Aorta (tissue), 5 donors: ENCODE data around the gene BAZ1A. TPM values are rescaled to one million over a fixed set of nuclear protein-coding genes. Genes with fewer than 3 reads are reported as not detected.
A peak's percentile ranks its signal among the peaks of the same experiment; 100 is the strongest.

Source experiments
- ATAC-seq: fragments of 200-7000 bp; cut with Tn5 transposase; one replicate; pipeline ENCODE4 v1.9.1; 2022; ENCODE audit warnings: moderate library complexity; ENCODE audit not compliant: low FRiP score
- DNase-seq, 2 donors: peaks; one replicate each; pipeline ENCODE4 v3.0.0-alpha.2; 2020
- H3K27ac ChIP-seq, 2 donors: one replicate each; pipeline ENCODE4 v1.5.1; 2013; ENCODE audit warnings: low read length in 2 of 2, mild to moderate bottlenecking in 2 of 2, moderate library complexity in 2 of 2, control low read depth in 1 of 2, inconsistent platforms in 1 of 2, low read depth in 1 of 2
- H3K27me3 ChIP-seq, 2 donors: one replicate each; pipeline ENCODE4 v1.6.1; 2013; ENCODE audit warnings: control low read depth in 1 of 2, low read length in 1 of 2, mild to moderate bottlenecking in 1 of 2, moderate library complexity in 1 of 2; ENCODE audit not compliant: insufficient read depth in 2 of 2, control insufficient read depth in 1 of 2
- H3K36me3 ChIP-seq, 2 donors: one replicate each; pipeline ENCODE4 v1.6.1; 2013; ENCODE audit warnings: control low read depth in 1 of 2, low read length in 1 of 2, mild to moderate bottlenecking in 1 of 2; ENCODE audit not compliant: insufficient read depth in 2 of 2, control insufficient read depth in 1 of 2
- H3K4me1 ChIP-seq, 2 donors: one replicate each; pipeline ENCODE4 v1.6.1; 2013; ENCODE audit warnings: low read length in 2 of 2, control low read depth in 1 of 2, mild to moderate bottlenecking in 1 of 2, moderate library complexity in 1 of 2; ENCODE audit not compliant: insufficient read depth in 2 of 2, control insufficient read depth in 1 of 2
- H3K4me3 ChIP-seq, 2 donors: one replicate each; pipeline ENCODE4 v1.5.1; 2013; ENCODE audit warnings: low read length in 2 of 2, control low read depth in 1 of 2, mild to moderate bottlenecking in 1 of 2
- H3K9me3 ChIP-seq: one replicate; pipeline ENCODE4 v1.6.1; 2013; ENCODE audit warnings: mild to moderate bottlenecking, low read length; ENCODE audit not compliant: control insufficient read depth
- WGBS, 2 donors: extraction: QIAGEN DNeasy Blood & Tissue Kit; methylation state at CpG; one replicate each; pipeline ENCODE4 v1.1.7; 2013; 5-methylcytosine and 5-hydroxymethylcytosine counted together
- intact Hi-C, 2 donors: fragments of 100-400 bp; cut with DNase I; formaldehyde crosslinking; loops; one replicate each; pipeline versions ENCODE4 v1.14.2 to v1.15.0; 2022
- polyA plus RNA-seq, 2 donors: library from polyadenylated mRNA; stranded (reverse); fragments of 200-250 nt; gene quantifications; one replicate each; pipeline ENCODE4 v1.2.3, GENCODE V29; 2013
- total RNA-seq, 2 donors: library from RNA; stranded (reverse); fragmentation: NEBNext Ultra II Directional; extraction: Animal tissue kit (Norgen Biotek cat#: 25700); gene quantifications; one replicate each; pipeline ENCODE4 v1.2.1, GENCODE V29; 2021
- donor health status: healthy with polysubstance abuse.
- donor health status: Bipolar disorder and iron deficiency.
- donor health status: DM: no; HTN: no; CAD: no.
- donor health status: DM: no; HTN: no; CAD: no.
- donor health status: DM: yes; HTN: yes; CAD: no.

The BAZ1A gene
- total and polyA plus RNA-seq, 4 donors, result 9.1 to 26.6 (median 22.1) TPM

DNA sequence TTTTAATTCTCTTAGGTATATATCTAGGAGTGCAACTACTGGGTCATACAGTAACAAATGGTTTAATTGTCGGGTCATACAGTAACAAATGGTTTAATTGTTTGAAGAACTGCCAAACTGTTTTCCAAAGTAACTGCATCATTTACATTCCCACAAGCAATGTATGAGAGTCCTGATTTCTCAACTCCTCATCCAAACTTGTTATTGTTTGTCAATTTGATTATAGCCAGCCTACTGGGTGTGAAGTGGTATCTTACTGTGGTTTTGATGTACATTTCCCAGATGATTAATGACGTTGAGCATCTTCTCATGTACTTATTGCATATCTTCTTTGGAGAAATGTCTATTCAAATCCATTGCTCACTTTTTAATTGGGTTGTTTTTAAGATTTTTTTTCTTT lies 93.1 kb downstream of the BAZ1A start:
- Histone ChIP-seq H3K9me3 (no peaks in the 10 kb centered on the region), H3K4me3 (no peak overlapping the region), H3K27me3 (no peaks in the 10 kb centered on the region), H3K36me3 (peaks cover 0 to 2% of the 10 kb centered on the region in 2 donors), H3K27ac (no peak overlapping the region), H3K4me1 (no peaks in the 10 kb centered on the region)
- intact Hi-C loops, result no loop called here
- WGBS, 2 donors, result 92 to 93% methylated on average over 2 of the region's 2 CpGs
- ATAC-seq, result no peak
- no peak for DNase-seq

- intact Hi-C loops, result no loop called here
- peak in 1 of 2 donors; percentile 50 for DNase-seq
- Histone ChIP-seq H3K27ac (no peak overlapping the region), H3K4me1 (no peaks in the 10 kb centered on the region), H3K4me3 (no peak overlapping the region), H3K36me3 (peaks cover 0 to 2% of the 10 kb centered on the region in 2 donors), H3K9me3 (no peaks in the 10 kb centered on the region), H3K27me3 (no peaks in the 10 kb centered on the region)
- no peak for ATAC-seq
- 94 to 100% methylated on average over 1 of the region's 1 CpG for WGBS, 2 donors
Measured at GRCh38 chr14:34781242-34781641, 93.9 kb downstream of the BAZ1A start.

- Histone ChIP-seq H3K4me3 (no peak overlapping the region), H3K27me3 (no peaks in the 10 kb centered on the region), H3K27ac (no peak overlapping the region), H3K4me1 (no peaks in the 10 kb centered on the region), H3K9me3 (no peaks in the 10 kb centered on the region), H3K36me3 (peaks cover 0 to 1% of the 10 kb centered on the region in 2 donors)
- ATAC-seq (no peak), DNase-seq (no peak)
- intact Hi-C loops, result no loop called here
Measured at GRCh38 chr14:34780646-34781045, 94.5 kb downstream of the BAZ1A start.

DNA sequence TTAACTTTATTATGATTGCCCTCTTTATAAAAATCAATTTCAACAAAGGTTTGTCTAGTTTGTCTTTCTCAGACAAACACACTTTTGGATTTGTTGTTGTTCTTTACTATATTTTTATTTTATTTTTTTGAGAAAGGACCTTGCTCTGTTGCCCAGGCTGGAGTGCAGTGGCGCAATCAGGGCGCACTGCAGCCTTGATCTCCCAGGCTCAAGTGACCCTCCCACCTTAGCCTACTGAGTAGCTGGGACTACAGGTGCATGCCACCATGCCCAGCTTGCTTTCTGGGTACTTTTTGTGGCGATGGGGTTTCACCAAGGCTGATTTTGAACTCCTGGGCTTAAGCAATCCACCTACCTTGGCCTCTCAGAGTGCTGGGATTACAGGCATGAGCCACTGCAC lies 96.4 kb downstream of the BAZ1A start:
- Histone ChIP-seq H3K9me3 (no peaks in the 10 kb centered on the region), H3K36me3 (no peaks in the 10 kb centered on the region), H3K27ac (no peak overlapping the region), H3K27me3 (no peaks in the 10 kb centered on the region), H3K4me1 (no peaks in the 10 kb centered on the region), H3K4me3 (no peak overlapping the region)
- intact Hi-C loops, result no loop called here
- WGBS, 2 donors, result 96 to 98% methylated on average over 3 of the region's 3 CpGs
- ATAC-seq, result no peak
- DNase-seq, result no peak

- no peaks in the 10 kb centered on the region for H3K27me3 ChIP-seq
- ATAC-seq (no peak), DNase-seq (no peak)
- H3K27ac ChIP-seq, result no peak overlapping the region
- H3K4me3 ChIP-seq, result no peak overlapping the region
- no peaks in the 10 kb centered on the region for H3K36me3 ChIP-seq
- intact Hi-C loops, result no loop called here
- no peaks in the 10 kb centered on the region for H3K4me1 ChIP-seq
- no peaks in the 10 kb centered on the region for H3K9me3 ChIP-seq
- WGBS, 2 donors, result 94 to 95% methylated on average over 1 of the region's 1 CpG
Measured at GRCh38 chr14:34776611-34777010, 98.5 kb downstream of the BAZ1A start.

GRCh38 chr14:34775922-34776321 lies 99.2 kb downstream of the BAZ1A start:
- H3K36me3 ChIP-seq, result peaks cover 0 to under 1% of the 10 kb centered on the region in 2 donors
- DNase-seq, result no peak
- H3K27ac ChIP-seq, result no peak overlapping the region
- 94 to 96% methylated on average over 4 of the region's 4 CpGs for WGBS, 2 donors
- H3K4me1 ChIP-seq, result no peaks in the 10 kb centered on the region
- intact Hi-C loops, result no loop called here
- ATAC-seq, result no peak
- no peaks in the 10 kb centered on the region for H3K9me3 ChIP-seq
- no peaks in the 10 kb centered on the region for H3K27me3 ChIP-seq
- no peak overlapping the region for H3K4me3 ChIP-seq

DNA sequence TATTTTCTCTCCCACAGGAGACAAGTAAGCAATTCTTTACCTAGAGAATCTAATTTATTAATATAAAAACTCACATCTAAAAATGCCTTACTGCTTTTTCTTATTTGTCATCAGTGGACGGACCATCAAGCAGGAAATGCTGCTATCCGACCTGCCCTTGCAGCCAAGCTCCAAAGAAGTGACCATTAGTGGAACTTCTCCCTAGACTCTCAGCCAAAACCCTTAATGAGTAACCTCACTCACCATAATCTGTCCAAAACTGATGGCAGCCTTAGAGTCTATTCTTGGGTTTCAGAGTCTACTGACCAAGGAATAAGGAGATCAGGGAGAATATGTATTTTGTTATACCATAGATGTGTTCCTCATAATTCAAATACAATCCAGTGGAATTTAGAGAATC lies 99.8 kb downstream of the BAZ1A start:
- no peaks in the 10 kb centered on the region for H3K27me3 ChIP-seq
- no peak for ATAC-seq
- intact Hi-C loops, result no loop called here
- H3K36me3 ChIP-seq, result peaks cover 0 to 2% of the 10 kb centered on the region in 2 donors
- H3K9me3 ChIP-seq, result no peaks in the 10 kb centered on the region
- H3K4me1 ChIP-seq, result no peaks in the 10 kb centered on the region
- 92 to 95% methylated on average over 2 of the region's 2 CpGs for WGBS, 2 donors
- H3K4me3 ChIP-seq, result no peak overlapping the region
- H3K27ac ChIP-seq, result no peak overlapping the region
- no peak for DNase-seq

DNA sequence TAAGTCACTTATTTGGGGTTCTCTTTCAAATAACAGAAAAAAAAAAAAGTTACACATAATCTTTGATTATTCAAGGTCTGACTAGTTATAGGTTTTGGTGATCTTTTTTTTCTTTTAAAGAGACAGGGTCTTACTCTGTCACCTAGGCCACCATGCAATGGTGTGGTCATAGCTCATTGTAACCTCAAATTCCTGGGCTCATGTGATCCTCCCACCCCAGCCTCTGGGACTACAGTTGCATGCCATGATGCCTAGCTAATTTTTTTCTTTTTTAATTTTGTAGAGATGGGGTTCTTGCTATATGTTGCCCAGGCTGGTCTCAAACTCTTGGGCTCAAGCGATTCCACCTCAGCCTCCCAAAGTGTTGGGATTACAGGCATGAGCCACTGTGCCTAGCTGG lies 104.3 kb downstream of the BAZ1A start:
- intact Hi-C loops, result no loop called here
- no peak overlapping the region for H3K27ac ChIP-seq
- no peak for ATAC-seq
- peaks cover 0 to 2% of the 10 kb centered on the region in 2 donors for H3K36me3 ChIP-seq
- no peak overlapping the region for H3K4me3 ChIP-seq
- H3K4me1 ChIP-seq, result no peaks in the 10 kb centered on the region
- 96 to 100% methylated on average over 1 of the region's 1 CpG for WGBS, 2 donors
- no peak for DNase-seq
- H3K27me3 ChIP-seq, result no peaks in the 10 kb centered on the region
- no peaks in the 10 kb centered on the region for H3K9me3 ChIP-seq

DNA sequence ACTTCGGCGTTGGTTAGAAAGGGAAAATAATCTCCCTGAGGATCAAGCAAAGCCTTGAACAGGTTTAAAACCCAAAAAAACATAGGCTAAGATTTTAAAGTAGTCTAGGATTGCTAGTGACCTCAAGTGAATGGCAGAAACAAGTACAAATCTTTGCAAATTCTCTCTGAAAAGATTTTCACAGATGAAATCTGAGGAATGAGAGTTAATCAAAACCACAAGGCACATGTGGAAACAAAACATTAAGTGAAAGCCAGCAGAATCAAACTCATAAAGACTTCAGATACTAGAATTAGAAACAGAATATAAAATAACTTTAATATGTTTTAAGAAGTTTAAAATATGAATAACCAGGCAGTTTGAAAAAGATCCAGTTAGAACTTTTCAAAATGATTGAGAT lies 108.6 kb downstream of the BAZ1A start:
- WGBS, 2 donors, result 76 to 82% methylated on average over 2 of the region's 2 CpGs
- intact Hi-C loops, result no loop called here
- DNase-seq, result no peak
- no peak for ATAC-seq
- Histone ChIP-seq H3K4me1 (no peaks in the 10 kb centered on the region), H3K27me3 (no peaks in the 10 kb centered on the region), H3K9me3 (no peaks in the 10 kb centered on the region), H3K27ac (no peak overlapping the region), H3K36me3 (peaks cover 0 to 10% of the 10 kb centered on the region in 2 donors), H3K4me3 (no peak overlapping the region)
